HG02870 (cell line): ENCODE data around the gene EIF4E3.
A peak's percentile ranks its signal among the peaks of the same experiment; 100 is the strongest.

Experiments
- ATAC-seq: cut with Tn5 transposase; IDR thresholded peaks from one replicate; pipeline ENCODE4 v1.9.1; 2021; ENCODE audit warnings: mild to moderate bottlenecking, moderate library complexity; ENCODE audit not compliant: unreplicated experiment

Gene EIF4E3

DNA sequence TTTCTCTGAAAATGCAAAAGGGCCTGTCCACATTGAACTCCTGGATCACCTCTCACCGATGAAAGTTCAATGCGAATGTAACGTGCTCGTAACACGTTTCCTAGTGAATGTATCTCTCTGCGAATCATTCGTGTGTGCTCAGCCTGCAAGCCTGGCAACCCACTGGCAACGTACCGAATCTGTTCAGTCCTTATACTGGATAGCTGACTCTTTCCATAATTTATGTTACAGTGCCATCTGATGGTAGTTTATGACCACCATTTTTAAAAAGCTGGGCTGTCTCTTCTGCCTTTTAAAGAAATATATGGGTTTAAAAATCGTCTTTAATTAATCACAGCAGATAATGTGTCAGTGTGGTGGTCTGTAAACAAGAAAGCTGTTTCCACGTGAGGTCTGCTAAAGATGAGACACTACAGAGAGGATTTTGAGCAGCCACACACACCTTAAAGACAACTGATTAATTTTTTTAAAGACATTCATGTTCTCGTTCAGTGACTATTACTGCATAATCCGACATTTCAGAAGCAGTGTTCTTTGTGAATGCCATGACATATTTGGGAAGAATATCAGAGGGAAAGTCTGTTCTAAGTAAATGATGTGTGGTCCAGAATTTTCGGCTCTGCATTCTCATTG lies 72.3 kb downstream of the EIF4E3 start:
- no peak for ATAC-seq

DNA sequence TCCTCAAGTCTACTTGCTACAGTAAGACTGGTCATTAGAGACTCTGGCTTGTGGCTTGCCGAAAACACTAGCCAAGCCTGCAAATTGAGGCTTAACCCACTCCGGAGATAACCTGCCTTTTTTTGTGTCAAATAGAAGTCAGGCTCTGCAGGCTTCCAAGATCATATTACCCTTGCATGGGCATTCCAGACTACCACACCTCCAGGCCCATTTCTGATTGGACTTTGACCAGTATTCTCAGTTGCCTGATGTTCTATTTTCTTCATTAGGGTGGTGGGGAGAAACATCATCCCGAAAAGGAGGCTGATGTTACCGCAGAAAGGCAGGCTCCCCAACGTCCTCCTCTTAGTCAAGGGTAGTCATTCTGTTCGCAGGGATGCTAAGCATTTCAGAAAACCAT lies 73.6 kb downstream of the EIF4E3 start:
- no peak for ATAC-seq

DNA sequence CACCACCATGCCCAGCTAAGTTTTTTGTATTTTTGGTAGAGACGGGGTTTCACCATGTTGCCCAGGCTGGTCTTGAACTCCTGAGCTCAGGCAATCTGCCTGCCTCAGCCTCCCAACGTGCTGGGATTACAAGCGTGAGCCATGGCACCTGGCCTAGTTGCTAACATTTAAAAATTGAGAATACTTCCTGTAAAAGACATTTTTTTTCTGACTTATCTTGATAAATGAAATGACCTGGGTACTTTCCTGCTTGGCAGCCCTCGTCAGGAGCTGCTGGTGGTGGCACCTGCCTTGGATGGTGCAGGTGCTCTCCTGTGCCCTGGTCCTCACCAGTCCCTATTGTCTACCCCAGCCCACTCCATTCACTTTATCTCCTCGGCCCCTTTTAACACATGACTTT lies 74.8 kb downstream of the EIF4E3 start:
- no peak for ATAC-seq

DNA sequence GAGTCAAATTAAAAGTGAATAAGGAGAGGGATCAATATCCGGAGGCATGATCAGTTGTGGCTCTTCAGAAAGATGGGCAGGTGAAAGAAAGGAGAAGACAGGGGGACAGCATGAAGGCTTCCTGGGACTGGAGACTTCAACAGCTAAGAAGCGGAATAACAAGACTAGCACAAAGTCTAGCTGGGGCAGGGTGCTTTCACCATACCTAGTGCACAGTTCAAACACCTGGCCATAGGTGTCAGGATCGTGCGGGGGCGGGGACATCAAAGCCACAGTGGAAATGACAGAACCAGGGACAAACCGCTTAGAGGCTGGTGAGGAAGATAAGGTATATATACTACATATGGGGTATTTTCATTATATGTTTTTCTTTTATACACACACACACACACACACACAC lies 75.4 kb downstream of the EIF4E3 start:
- no peak for ATAC-seq

DNA sequence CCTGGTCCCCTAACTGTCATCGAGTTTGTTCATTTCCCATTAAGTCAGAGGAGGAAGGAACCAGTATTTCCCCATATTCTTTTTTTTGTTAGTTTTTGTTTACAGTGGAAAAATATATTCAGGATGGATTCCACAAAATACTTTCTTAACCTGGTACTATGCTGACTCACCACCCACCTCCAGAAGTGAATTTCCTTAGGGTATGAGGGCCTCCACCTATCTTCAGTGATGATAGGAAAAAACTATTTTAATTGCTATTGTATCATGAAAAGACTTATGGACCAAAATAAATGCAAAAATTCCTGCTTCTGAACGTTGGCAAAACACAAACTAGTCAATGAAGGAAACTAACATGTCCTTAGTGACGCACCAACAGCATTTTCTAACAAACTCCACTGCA lies 77.5 kb downstream of the EIF4E3 start:
- no peak for ATAC-seq

DNA sequence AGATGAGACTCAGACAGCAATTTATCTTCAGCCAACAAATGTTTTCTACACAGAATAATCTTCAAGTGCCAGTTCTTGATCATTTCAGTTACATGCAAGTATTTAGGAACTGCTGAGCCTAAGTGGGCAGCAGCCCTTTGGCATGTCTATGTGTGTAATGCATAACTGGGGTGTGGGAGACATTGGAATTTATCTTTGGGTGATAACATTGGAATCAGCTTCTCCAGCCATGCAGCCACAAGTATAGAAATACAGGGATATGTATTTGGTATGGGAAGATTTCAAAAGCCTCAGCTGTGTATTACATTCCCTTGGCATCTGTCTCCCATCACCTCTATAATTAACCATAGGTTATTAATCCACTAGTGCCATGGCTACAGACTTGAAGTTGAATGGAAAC lies 78.2 kb downstream of the EIF4E3 start:
- ATAC-seq, result no peak

DNA sequence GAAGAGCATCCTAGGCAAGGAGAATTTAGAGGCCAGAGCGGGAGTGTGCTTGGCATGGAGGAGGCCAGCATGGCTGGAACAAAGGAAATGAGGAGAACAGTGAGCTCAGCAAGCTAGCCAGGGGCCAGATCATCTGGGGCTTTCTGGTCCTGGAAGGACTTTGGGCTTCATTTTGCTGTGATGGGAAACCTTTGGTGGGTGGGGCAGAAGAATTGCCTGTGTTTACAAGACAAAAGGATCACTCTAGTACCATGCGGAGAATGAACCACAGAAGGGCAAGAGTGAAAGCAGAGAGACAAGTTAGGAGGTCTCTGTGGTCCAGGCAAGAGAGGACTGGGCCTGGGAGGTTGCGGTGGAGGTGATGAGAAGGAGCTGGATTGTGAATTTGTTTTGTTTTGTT lies 80.1 kb downstream of the EIF4E3 start:
- ATAC-seq, result no peak

DNA sequence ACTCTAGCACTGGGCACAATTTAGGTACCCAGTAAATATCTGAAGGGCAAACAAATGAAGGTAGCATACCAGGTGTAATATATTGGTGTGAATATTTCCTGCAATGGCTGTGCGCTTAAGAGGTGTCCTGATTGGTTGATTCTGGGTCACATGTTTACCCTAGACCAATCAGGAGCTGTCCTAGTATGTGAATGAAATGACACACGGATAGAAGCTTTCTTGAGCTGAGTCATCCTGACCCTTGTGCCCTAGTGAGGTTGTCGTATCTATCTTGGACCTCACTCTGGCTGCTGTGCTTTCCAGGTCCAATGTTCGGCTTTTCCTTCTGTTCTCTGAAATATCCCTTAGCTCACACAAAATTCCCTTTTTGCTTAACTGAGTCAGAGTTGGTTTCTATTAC lies 83.5 kb downstream of the EIF4E3 start:
- ATAC-seq, result peak; percentile 44

DNA sequence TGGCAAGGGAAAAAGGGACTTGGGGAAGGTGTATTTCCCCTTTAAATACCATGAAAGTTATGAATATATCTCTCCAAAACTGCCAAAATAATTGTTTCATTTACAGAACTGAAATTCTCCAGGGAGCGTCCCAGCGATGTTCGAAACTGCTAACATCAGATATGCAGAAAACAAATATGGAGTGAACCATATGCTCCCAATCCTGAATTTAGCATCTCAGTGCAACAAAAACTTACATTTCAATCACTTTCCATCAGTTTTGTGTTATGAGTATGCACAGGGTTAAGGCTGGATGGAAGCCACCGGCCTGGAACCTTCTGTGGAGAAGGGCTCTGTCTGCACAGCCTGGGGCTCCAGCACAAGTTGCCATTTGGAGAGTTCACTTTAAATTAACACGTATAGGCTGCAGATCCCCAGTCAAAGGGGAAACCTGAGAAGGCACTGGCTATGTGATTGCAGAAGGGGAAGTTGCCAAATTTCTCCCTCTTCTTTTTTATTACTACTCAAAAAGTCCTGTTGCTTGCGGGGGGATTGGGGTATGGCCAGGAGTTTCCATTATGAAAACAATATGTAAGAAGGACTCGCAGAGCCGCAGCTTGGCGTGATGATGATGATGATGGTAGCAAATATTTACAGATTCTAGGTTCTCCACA lies 84.7 kb downstream of the EIF4E3 start:
- ATAC-seq, result no peak

DNA sequence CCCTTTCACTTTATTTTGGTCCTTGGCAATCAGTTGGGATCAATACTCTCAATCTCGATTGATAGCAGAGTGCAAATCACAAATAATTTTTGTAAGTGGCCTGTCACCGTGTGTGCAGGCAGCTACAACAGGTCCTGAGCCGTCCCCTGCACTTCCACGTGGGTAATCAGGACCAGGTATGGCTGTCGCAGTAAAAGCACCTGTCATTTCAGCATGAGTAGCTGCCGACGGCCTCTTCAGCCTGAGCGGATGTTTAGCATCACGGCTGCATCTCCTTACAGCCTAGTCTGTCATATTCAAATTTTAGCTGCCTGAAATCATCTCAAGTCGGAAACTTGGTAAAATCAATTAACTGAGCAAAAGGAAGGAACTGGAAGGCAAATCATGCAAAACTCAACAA lies 88.7 kb downstream of the EIF4E3 start:
- ATAC-seq, result no peak

DNA sequence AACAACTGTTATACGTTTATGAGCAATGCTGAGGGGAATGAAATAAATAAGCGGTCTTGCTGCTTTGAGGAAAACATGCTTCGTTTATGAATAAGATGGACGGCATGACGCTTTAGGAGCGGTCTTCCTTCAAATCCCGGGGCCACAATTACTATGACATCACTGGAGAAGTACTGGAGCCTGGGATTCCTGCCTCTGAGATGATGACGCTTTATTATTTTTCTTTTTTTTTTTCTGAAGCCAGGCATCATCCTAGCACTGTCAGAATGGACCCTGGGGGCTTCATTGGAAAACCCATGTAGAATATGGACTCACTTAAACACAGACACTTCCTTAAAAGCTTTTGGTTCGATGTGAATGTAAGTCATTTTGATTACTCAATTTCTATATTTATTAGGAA lies 89.2 kb downstream of the EIF4E3 start:
- no peak for ATAC-seq

DNA sequence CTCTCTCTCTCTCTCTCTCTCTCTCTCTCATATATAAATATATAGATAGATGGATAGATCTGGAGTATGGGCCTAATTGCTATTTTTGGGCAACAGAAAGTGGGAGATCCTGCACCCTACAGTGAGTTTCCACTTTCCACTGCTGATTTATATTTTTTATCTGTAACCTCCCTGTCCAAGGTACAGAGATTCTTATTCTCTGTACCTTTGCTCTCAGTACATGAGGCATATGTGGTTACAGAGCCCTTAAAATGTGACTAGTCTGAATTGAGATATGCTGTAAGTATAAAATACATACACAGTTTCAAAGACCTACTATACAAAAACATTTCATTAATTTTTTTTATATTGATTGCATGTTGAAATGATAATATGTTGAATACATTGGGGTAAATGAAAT lies 90.5 kb downstream of the EIF4E3 start:
- ATAC-seq, result no peak

DNA sequence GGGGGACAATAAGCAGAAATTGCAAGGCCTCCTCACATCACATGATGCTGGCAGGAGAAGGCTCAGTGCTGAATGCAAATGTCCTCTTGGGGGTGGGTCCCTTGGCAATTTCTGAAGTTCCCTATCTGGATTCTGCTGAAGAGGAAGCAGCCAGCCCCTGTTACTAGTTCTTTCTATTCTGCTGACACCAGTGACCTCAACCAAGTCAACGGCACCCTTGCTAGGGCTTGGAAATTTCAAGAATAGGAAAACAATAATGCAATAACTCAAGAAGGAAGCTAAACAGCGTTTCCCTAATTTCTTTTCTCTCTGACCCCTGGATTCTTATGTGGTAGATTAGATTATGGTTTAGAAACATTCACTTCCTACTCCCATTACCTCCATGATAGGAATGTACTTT lies 95.5 kb downstream of the EIF4E3 start:
- ATAC-seq, result no peak

DNA sequence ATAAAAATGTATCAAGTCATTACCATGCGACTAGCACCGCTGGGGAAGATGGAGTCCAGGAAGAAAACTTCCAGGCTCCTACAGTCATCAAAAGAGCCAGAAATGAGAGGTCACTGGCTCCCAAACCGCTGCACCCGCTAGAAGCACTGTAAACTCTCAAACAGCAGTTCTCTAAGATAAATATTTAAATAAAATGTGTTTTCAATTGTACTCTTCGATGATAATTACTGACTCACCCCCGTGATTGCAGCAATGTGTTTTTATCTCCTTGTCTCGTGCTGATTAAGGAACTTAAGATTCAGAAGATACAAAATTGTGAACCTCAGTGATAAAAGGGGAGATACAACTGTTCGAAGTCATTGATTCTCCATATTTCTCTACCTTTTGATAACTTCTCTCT lies 95.9 kb downstream of the EIF4E3 start:
- ATAC-seq, result no peak

DNA sequence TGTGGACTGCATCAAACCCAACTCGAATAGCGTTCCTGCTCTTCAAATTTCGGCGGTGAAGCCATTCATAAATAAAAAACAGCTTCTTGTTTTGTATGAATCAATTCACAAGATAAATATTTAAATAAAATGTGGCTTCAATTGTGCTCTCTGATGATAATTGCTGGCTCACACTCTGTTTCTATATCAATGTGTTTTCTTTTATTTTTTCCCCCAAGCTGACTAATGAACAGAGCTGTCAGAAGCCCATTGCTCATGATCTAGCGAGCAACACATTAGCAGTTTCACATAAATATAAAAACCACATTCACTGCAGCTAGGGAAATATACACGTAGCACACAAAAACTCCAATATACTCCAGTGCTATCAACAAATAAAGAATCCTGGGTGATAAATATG lies 96.7 kb downstream of the EIF4E3 start:
- no peak for ATAC-seq

DNA sequence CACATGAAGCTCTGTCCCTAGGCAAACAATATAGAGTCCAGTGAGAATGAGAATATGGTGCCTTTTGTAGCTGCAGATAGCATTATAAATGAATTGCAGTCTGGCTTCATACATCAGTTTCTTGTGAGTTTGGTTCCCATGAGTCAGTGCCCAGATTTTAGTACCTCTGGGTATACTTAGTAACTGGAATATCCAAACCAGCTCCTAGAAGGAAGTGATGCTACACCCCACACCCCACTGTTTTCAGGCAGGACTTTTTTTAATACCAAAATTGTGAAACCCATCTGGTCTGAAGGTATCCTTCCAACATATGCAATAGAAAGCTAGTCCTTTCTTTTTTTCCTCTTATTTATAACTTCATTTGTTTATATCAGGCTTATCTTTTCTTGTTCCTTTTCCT lies 99.5 kb downstream of the EIF4E3 start:
- ATAC-seq, result no peak
